ENCODE results near the gene RAMP2. TPM values are rescaled to one million over a fixed set of nuclear protein-coding genes. Genes with fewer than 3 reads are reported as not detected.

RAMP2 gene
- total and polyA plus RNA-seq, 2 of the 13 experiments (the other 11 are each of a cell fraction or from before 2014, with no cell fraction given), result 1.4 to 5.2 TPM

- TF ChIP-seq PHB2 (IDR thresholded peaks at IDR 0.05; ENCODE audit: partially characterized antibody) (no peak), ZNF136 (CRISPR knock-in tag; IDR thresholded peaks at IDR 0.05; ENCODE audit: low read depth) (no peak; the same call in 1 of the 2 replicates), PHF5A (CRISPR knock-in tag; IDR thresholded peaks at IDR 0.05; ENCODE audit: low read depth, unreplicated experiment) (peak; percentile 89), ZNF891 (CRISPR knock-in tag; IDR thresholded peaks at IDR 0.05) (peak; percentile 30), ZBTB3 (CRISPR knock-in tag; IDR thresholded peaks at IDR 0.05; ENCODE audit: borderline replicate concordance, low read depth) (no peak), ZSCAN29 (CRISPR knock-in tag; conservative IDR thresholded peaks at IDR 0.05) (no peak), ZNF800 (CRISPR knock-in tag; IDR thresholded peaks at IDR 0.05) (no peak; the same call in 1 of the 2 replicates), SOX13 (IDR thresholded peaks at IDR 0.05) (peak; percentile 30; the same call in 1 of the 2 replicates), SOX13 (CRISPR knock-in tag; conservative IDR thresholded peaks at IDR 0.05 in 1 of 2, IDR thresholded peaks at IDR 0.05 in 1 of 2) (peak in 1 of 2 experiments; percentile 69; a peak in 2 of 4 replicates), ZNF382 (CRISPR knock-in tag; IDR thresholded peaks at IDR 0.05; ENCODE audit: borderline replicate concordance) (no peak), KDM5B (CRISPR knock-in tag; IDR thresholded peaks at IDR 0.05; ENCODE audit: borderline replicate concordance) (peak; percentile 57; the same call in 1 of the 2 replicates), KDM2A (CRISPR knock-in tag; IDR thresholded peaks at IDR 0.05; ENCODE audit: borderline replicate concordance, low read depth) (peak; percentile 96), ZNF766 (CRISPR knock-in tag; IDR thresholded peaks at IDR 0.05; ENCODE audit: borderline replicate concordance) (peak; percentile 55; the same call in 1 of the 2 replicates), ATM (IDR thresholded peaks at IDR 0.05; ENCODE audit: borderline replicate concordance) (no peak), KDM6A (CRISPR knock-in tag; IDR thresholded peaks at IDR 0.05; ENCODE audit: low read depth) (peak; percentile 95), GPN1 (CRISPR knock-in tag; IDR thresholded peaks at IDR 0.05; ENCODE audit: borderline replicate concordance) (no peak), POGK (CRISPR knock-in tag; conservative IDR thresholded peaks at IDR 0.05) (peak; percentile 84), MBD4 (IDR thresholded peaks at IDR 0.05; ENCODE audit: borderline replicate concordance, low read length) (no peak), ZNF563 (CRISPR knock-in tag; IDR thresholded peaks at IDR 0.05) (peak; percentile 88), RCOR2 (CRISPR knock-in tag; IDR thresholded peaks at IDR 0.05) (peak; percentile 74), NFIC (IDR thresholded peaks at IDR 0.05; ENCODE audit: low read length) (peak; percentile 82; the same call in 1 of the 2 replicates)
- TF ChIP-seq, protein P1, sequence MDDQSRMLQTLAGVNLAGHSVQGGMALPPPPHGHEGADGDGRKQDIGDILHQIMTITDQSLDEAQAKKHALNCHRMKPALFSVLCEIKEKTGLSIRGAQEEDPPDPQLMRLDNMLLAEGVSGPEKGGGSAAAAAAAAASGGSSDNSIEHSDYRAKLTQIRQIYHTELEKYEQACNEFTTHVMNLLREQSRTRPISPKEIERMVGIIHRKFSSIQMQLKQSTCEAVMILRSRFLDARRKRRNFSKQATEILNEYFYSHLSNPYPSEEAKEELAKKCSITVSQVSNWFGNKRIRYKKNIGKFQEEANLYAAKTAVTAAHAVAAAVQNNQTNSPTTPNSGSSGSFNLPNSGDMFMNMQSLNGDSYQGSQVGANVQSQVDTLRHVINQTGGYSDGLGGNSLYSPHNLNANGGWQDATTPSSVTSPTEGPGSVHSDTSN (CRISPR knock-in tag; IDR thresholded peaks at IDR 0.05; ENCODE audit: borderline replicate concordance), result no peak
- TF ChIP-seq, protein P2, sequence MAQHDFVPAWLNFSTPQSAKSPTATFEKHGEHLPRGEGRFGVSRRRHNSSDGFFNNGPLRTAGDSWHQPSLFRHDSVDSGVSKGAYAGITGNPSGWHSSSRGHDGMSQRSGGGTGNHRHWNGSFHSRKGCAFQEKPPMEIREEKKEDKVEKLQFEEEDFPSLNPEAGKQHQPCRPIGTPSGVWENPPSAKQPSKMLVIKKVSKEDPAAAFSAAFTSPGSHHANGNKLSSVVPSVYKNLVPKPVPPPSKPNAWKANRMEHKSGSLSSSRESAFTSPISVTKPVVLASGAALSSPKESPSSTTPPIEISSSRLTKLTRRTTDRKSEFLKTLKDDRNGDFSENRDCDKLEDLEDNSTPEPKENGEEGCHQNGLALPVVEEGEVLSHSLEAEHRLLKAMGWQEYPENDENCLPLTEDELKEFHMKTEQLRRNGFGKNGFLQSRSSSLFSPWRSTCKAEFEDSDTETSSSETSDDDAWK (CRISPR knock-in tag; IDR thresholded peaks at IDR 0.05), result no peak
Measured at GRCh38 chr17:42779936-42780850, 19.2 kb downstream of the RAMP2 start, which contains the start of gene WNK4 (continued).
